HUDEP-2 (cell line): ENCODE data around the gene PMEPA1.

Source experiments
- DNase-seq, 76 experiments: peaks; one replicate each; lab custom pipeline; 2025; ENCODE audit not compliant: unreplicated experiment in 76 of 76; lab: John Stamatoyannopoulos, UW

Gene PMEPA1

GRCh38 chr20:57680934-57681914 lies 28.6 kb downstream of the PMEPA1 start:
- no peak for DNase-seq

DNA sequence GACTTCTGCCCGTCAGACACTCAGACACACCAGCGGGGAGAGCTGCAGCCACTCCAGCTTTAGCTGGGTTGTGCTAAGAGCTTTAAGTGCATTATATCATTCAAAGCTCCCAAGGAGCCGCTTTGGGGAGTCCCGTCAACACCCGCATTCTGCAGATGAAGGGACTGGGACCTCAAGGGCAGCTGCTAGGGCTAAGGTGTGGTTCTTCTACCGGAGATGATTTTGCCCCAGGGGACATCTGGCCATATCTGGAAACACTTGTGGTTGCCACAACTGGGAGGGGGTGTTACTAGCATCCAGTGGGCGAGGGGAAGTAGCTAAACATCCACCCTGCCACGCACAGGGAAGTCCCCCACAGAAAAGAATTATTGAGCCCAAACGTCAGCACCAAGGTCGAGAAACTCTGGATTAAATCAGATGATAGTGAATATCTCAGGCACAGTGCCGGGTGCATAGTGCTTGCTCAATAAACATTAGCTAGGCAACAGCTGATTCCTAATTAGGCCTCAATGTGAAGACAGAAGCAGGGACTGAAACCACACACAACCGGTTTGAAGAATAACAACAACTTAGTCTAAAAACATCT lies 29.6 kb downstream of the PMEPA1 start:
- DNase-seq, result no peak

DNA sequence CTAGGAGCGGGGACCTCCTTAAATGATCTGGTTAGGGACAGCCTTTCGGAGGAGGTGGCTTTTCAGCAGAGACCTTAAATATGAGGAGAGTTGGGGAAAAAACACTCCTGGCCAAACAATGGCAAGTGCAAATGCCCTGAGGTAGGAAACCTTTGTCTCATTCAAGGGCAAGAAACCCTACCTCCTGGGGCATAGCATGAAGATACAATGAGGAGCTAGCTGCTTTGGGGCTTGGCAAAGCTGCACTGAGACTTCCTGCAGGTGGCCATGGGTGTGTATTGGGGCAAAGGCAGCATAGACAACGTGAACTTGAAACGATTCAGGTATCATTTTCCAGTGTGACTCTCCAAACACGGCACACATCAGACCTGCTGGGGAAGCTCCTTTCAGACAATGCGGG lies 30.7 kb downstream of the PMEPA1 start:
- DNase-seq, result no peak

DNA sequence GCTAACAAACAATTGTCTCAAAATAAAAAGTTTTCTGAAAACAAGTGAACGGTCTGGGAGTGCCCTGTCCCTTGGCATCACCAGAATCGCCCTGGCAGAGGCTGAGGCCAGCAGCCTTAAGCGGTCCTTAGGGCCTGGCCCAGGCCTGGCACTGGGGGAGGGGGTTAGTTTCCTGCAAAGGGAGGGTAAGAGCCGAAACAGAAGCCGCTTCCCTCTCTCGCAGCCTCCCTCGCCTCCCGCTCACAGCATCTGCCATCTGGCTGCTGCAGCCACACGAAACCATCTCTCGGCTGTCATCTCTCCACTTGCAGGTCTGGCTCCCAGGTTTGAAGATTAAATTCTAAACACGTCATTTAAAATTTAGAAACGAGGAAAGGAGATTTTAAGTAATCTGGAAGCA lies 31.5 kb downstream of the PMEPA1 start:
- DNase-seq, result no peak

DNA sequence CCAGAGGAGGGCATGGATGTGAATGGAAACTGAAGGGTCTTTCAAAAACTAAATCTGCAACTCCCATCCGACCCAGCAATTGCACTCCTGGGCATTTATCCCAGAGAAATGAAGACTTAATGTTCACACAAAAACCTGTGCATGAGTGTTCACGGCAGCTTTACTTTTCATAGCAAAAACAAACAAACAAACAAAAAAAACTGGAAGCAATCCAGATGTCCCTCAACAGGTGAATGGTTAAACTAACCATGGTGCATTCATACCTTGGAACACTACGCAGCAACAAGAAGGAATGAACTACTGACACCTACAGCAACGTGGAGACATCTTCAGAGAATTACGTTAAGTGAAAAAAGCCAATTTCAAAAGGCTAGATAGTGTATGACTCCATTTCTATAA lies 32.2 kb downstream of the PMEPA1 start:
- DNase-seq, result no peak

DNA sequence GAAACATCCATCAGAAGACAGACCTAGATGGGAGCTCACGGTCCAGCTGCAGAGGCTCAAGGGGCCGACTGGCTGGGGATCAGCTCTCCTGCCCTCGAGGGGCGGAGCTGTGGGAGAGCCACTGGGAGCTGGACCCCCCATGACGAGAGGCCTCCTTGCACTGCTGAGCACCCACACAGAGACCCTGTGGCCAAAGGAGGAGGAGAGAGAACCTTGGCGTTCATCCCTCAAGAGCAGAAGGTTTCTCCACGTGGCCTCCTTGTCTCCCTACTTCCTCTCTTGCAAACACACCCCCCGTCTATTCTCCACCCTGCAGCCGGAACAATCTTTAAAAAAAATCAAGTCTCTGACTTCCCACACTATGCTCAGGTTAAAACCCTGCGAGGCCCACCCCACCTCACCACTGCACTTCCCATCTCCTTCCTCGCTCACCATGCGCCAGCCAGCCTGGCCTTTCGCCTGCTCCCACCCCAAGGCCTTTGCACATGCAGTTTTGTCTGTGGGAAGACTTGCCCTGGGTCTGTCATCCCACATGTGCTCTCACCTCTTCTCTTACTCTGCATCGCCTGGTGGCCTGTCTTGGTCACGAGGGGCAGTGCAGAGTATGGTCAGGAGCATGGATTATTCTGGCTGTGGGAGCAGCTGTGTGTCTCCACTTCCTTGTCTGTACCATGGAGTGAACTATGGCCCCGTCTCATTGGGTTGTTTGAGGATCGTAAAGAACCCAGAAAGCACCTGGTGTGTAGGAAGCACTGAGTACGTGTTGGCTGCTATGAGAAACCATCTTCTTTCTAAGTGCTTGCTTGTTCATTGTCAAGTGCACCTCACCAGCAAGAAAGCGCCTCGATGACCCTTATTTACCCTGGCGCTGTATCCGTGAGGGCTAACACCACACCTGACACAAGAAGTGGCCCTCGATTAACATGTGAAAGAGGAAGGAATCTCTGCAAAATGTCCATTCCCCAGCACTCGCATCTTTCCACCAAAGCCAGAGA lies 32.9 kb downstream of the PMEPA1 start:
- DNase-seq, result no peak

GRCh38 chr20:57675773-57676172 lies 34.0 kb downstream of the PMEPA1 start:
- DNase-seq, result no peak

GRCh38 chr20:57672953-57673575 lies 36.8 kb downstream of the PMEPA1 start:
- no peak for DNase-seq

DNA sequence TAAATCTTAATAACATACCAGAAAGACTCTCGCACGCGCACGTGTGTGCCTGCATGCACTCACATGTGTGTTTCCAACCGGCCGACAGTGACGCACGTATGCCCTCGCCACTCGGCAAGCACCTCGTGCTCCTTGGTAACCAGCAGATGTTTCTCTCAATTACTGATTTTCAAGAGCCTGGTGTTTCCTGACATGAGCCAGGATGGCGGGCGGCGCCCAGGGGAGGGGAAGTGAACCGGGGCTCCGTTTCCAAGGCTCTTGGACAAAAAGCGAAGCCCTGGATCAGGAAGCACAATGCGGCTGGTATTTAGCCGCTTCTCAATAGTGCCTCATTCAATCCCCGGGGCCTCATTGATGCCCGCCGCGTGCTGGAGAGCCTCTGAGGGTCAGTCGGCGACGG lies 37.7 kb downstream of the PMEPA1 start:
- DNase-seq, result no peak

GRCh38 chr20:57671662-57672061 lies 38.2 kb downstream of the PMEPA1 start:
- DNase-seq, result no peak

DNA sequence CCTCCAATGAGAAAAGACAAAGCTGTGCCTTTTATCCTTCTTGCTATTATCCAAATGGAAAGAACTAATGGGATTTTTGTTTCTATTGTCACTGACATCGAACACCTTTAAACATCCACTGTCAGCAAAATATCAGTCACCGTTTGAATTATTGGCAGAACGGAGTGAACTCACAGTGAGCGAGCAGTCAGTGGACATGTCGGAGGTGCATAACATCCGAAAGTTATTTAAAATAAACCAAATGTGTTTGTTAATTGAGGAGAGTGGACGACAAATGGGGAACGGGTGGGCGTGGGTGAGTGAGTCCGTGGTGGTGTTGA lies 38.8 kb downstream of the PMEPA1 start:
- no peak for DNase-seq

GRCh38 chr20:57670288-57671071 lies 39.3 kb downstream of the PMEPA1 start:
- no peak for DNase-seq

DNA sequence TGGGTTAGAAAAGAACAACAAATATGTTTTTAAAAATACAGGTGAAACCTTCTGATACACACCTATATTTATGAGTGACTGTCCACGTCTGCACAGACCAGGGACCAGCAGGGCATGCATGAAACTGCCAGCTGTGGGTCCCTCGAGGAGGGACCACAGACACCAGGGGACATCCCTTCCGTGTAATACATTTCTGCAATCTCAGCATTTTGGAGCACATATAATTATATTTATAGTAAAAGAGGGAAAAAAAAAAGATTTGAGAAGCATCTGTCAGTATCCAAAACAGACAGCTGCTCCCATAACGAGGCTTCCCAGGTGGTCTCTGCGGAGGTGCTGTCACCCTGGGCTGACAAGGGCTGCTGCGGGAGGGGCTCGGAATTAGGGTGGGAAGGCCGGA lies 40.2 kb downstream of the PMEPA1 start:
- DNase-seq, result no peak

GRCh38 chr20:57667924-57668782 lies 41.7 kb downstream of the PMEPA1 start:
- no peak for DNase-seq

GRCh38 chr20:57667388-57667787 lies 42.4 kb downstream of the PMEPA1 start:
- DNase-seq, result no peak

- no peak for DNase-seq
Observed at GRCh38 chr20:57666834-57667157, 43.0 kb downstream of the PMEPA1 start.

- no peak for DNase-seq
Observed at GRCh38 chr20:57666106-57666833, 43.5 kb downstream of the PMEPA1 start.

GRCh38 chr20:57665589-57665971 lies 44.2 kb downstream of the PMEPA1 start:
- DNase-seq, result no peak
